ENCODE measurements around the gene NT5E.

NT5E gene

DNA sequence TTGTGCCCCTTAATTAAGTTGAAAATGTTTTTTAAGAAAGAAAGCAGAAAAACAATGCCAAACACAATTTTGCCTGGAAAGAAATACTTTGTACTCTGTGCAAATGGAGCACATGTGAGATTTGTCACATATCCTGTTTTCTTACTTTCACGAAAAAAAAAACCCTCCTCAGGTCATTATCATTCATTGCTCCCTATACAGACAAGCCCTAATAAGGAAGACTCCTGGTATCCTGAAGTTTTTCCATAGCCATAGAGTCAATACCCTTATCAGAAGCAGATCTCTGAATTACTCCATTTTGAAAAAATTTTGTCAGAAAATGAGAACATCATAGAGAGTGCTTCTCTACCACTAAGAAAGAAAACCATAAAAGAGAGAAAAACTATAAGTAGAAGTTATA lies 14.0 kb upstream of the NT5E start:
- no peak overlapping the region for H3K4me2 ChIP-seq (ENCODE audit: low read depth, low read length)
- H3K9me2 ChIP-seq (replicated peaks; ENCODE audit: insufficient read depth, low read length), result no peaks in the 10 kb centered on the region
- no peaks in the 10 kb centered on the region for H3K36me3 ChIP-seq (replicated peaks; ENCODE audit: insufficient read depth, low read length)
- no peak for DNase-seq
- no peaks in the 10 kb centered on the region for H4K20me1 ChIP-seq (ENCODE audit: insufficient read depth, low read length)
- H3K27ac ChIP-seq (ENCODE audit: low read length), result no peak overlapping the region
- H3F3A ChIP-seq (ENCODE audit: insufficient read depth, low read length), result no peaks in the 10 kb centered on the region
- no peak overlapping the region for H2AFZ ChIP-seq (ENCODE audit: low read length)
- H3K79me2 ChIP-seq (ENCODE audit: low read length), result no peaks in the 10 kb centered on the region
- no peak overlapping the region for H3K4me3 ChIP-seq (ENCODE audit: low read length)
- H3K4me1 ChIP-seq (ENCODE audit: low read length), result no peaks in the 10 kb centered on the region
- H3K9ac ChIP-seq (ENCODE audit: low read length), result no peak overlapping the region
- H3K27me3 ChIP-seq (replicated peaks; ENCODE audit: insufficient read depth, low read length), result no peaks in the 10 kb centered on the region
- no peak for TF ChIP-seq EZH2 (optimal IDR thresholded peaks at IDR 0.05; ENCODE audit: low read depth, low read length)
- TF ChIP-seq, protein P1, sequence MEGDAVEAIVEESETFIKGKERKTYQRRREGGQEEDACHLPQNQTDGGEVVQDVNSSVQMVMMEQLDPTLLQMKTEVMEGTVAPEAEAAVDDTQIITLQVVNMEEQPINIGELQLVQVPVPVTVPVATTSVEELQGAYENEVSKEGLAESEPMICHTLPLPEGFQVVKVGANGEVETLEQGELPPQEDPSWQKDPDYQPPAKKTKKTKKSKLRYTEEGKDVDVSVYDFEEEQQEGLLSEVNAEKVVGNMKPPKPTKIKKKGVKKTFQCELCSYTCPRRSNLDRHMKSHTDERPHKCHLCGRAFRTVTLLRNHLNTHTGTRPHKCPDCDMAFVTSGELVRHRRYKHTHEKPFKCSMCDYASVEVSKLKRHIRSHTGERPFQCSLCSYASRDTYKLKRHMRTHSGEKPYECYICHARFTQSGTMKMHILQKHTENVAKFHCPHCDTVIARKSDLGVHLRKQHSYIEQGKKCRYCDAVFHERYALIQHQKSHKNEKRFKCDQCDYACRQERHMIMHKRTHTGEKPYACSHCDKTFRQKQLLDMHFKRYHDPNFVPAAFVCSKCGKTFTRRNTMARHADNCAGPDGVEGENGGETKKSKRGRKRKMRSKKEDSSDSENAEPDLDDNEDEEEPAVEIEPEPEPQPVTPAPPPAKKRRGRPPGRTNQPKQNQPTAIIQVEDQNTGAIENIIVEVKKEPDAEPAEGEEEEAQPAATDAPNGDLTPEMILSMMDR (IDR thresholded peaks at IDR 0.05; ENCODE audit: low read length), result no peak
- TF ChIP-seq EZH2phosphoT487 (IDR thresholded peaks at IDR 0.05; ENCODE audit: low read length), result no peak
- no peaks in the 10 kb centered on the region for H3K9me3 ChIP-seq (replicated peaks; ENCODE audit: insufficient read depth, low read length)

DNA sequence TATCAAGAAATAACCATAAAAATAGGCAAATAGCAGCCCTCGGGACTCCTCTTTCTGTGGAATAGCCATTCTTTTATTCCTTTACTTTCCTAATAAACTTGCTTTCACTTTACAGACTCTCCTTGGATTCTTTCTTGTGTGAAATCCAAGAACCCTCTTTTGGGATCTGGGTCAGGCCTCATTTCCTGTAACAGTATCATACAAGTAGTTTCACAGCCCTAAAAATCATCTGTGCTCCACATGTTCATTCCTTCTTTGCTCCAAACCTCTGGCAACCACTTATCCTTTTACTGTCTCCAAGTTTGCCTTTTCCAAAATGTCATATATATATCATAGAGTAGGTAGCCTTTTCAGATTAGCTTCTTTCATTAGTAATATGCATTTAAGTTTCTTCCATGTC lies 13.5 kb upstream of the NT5E start:
- Histone ChIP-seq H2AFZ (ENCODE audit: low read length) (no peak overlapping the region), H3K27ac (ENCODE audit: low read length) (no peak overlapping the region), H3K79me2 (ENCODE audit: low read length) (no peaks in the 10 kb centered on the region), H3K4me2 (ENCODE audit: low read depth, low read length) (no peak overlapping the region), H3K27me3 (replicated peaks; ENCODE audit: insufficient read depth, low read length) (no peaks in the 10 kb centered on the region), H3K4me1 (ENCODE audit: low read length) (no peaks in the 10 kb centered on the region), H4K20me1 (ENCODE audit: insufficient read depth, low read length) (no peaks in the 10 kb centered on the region), H3K9me3 (replicated peaks; ENCODE audit: insufficient read depth, low read length) (no peaks in the 10 kb centered on the region), H3K9me2 (replicated peaks; ENCODE audit: insufficient read depth, low read length) (no peaks in the 10 kb centered on the region), H3K36me3 (replicated peaks; ENCODE audit: insufficient read depth, low read length) (no peaks in the 10 kb centered on the region), H3K4me3 (ENCODE audit: low read length) (no peak overlapping the region), H3K9ac (ENCODE audit: low read length) (no peak overlapping the region), H3F3A (ENCODE audit: insufficient read depth, low read length) (no peaks in the 10 kb centered on the region)
- DNase-seq, result no peak
- TF ChIP-seq, protein P1 (IDR thresholded peaks at IDR 0.05; ENCODE audit: low read length), result no peak
- TF ChIP-seq EZH2phosphoT487 (IDR thresholded peaks at IDR 0.05; ENCODE audit: low read length) (no peak), EZH2 (optimal IDR thresholded peaks at IDR 0.05; ENCODE audit: low read depth, low read length) (no peak)

DNA sequence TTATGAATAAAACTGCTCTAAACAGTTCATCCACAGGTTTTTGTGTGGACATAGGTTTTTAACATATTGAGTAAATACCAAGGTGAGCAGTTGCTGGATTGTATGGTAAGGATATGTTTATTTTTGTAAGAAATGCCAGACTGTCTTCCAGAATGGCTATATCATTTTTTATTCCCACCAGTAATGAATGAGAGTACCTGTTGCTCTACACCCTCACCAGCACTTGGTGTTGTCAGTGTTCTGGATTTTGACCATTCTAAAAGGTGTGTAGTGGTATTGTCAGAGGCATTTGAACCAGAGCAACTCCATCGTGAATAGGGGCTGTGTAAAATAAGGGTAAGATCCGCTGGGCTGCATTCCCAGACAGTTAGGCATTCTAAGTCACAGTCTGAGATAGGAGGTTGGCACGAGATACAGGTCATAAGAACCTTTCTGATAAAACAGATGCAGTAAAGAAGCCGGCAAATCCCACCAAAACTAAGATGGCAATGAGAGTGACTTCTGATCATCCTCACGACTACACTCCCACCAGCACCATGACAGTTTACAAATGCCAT lies 12.9 kb upstream of the NT5E start:
- H3K4me3 ChIP-seq (ENCODE audit: low read length), result no peak overlapping the region
- TF ChIP-seq EZH2phosphoT487 (IDR thresholded peaks at IDR 0.05; ENCODE audit: low read length) (no peak), EZH2 (optimal IDR thresholded peaks at IDR 0.05; ENCODE audit: low read depth, low read length) (no peak)
- TF ChIP-seq, protein P1 (IDR thresholded peaks at IDR 0.05; ENCODE audit: low read length), result no peak
- no peaks in the 10 kb centered on the region for H3F3A ChIP-seq (ENCODE audit: insufficient read depth, low read length)
- H3K9me3 ChIP-seq (replicated peaks; ENCODE audit: insufficient read depth, low read length), result no peaks in the 10 kb centered on the region
- no peak overlapping the region for H3K9ac ChIP-seq (ENCODE audit: low read length)
- no peaks in the 10 kb centered on the region for H3K4me1 ChIP-seq (ENCODE audit: low read length)
- no peak overlapping the region for H3K4me2 ChIP-seq (ENCODE audit: low read depth, low read length)
- no peak overlapping the region for H2AFZ ChIP-seq (ENCODE audit: low read length)
- H3K36me3 ChIP-seq (replicated peaks; ENCODE audit: insufficient read depth, low read length), result no peaks in the 10 kb centered on the region
- no peaks in the 10 kb centered on the region for H4K20me1 ChIP-seq (ENCODE audit: insufficient read depth, low read length)
- no peaks in the 10 kb centered on the region for H3K27me3 ChIP-seq (replicated peaks; ENCODE audit: insufficient read depth, low read length)
- no peaks in the 10 kb centered on the region for H3K9me2 ChIP-seq (replicated peaks; ENCODE audit: insufficient read depth, low read length)
- DNase-seq, result no peak
- no peaks in the 10 kb centered on the region for H3K79me2 ChIP-seq (ENCODE audit: low read length)
- no peak overlapping the region for H3K27ac ChIP-seq (ENCODE audit: low read length)
